Panc1 (cell line): ENCODE measurements around the gene FAM221B. TPM values are rescaled to one million over a fixed set of nuclear protein-coding genes. Genes with fewer than 3 reads are reported as not detected.

Experiments used
- ATAC-seq: fragments of 200-7000 bp; cut with Tn5 transposase; 2 replicates; pipeline ENCODE4 v1.9.1; 2020; ENCODE audit warnings: mild to moderate bottlenecking, moderate library complexity
- BruUV-seq: library from RNA; stranded (reverse); fragments of 400-500 nt; replicated peaks from 2 replicates; lab custom pipeline; 2021; lab: Mats Ljungman, UMichigan
- CTCF ChIA-PET: fragments of 300-600 bp; sonication (Branson Sonifier 250); formaldehyde crosslinking; loops from one replicate; lab custom pipeline; 2022; ENCODE audit warnings: antibody characterized with exemption; lab: Charles Lee
- POLR2A ChIA-PET: fragments of 300-600 bp; sonication (Branson Sonifier 250); formaldehyde crosslinking; loops from one replicate; lab custom pipeline; 2022; ENCODE audit warnings: antibody characterized with exemption; lab: Charles Lee
- DNase-seq: peaks from one replicate; pipeline ENCODE4 v3.0.0-alpha.2; 2010; ENCODE audit warnings: low read depth, low spot score
- H3K27ac ChIP-seq: 2 replicates; pipeline ENCODE4 v1.5.1; 2011; ENCODE audit warnings: mild to moderate bottlenecking, low read length, inconsistent platforms
- H3K27me3 ChIP-seq: fragments of 200-500 bp; sonication (Bioruptor generic); 2 replicates; pipeline ENCODE4 v1.6.0; 2014; ENCODE audit warnings: low read length, inconsistent platforms; ENCODE audit not compliant: control insufficient read depth, insufficient read depth
- H3K36me3 ChIP-seq: fragments of 200-500 bp; sonication (Bioruptor generic); 2 replicates; pipeline ENCODE4 v1.5.1; 2014; ENCODE audit warnings: inconsistent platforms, mild to moderate bottlenecking, low read length, moderate library complexity; ENCODE audit not compliant: control insufficient read depth, insufficient read depth
- H3K4me1 ChIP-seq: 2 replicates; pipeline ENCODE4 v1.5.1; 2011; ENCODE audit warnings: inconsistent platforms, mild to moderate bottlenecking, low read length, moderate library complexity; ENCODE audit not compliant: control insufficient read depth, insufficient read depth
- H3K4me3 ChIP-seq, 2 experiments: 2 replicates each; pipeline ENCODE4 v1.5.1; 2011 to 2012; ENCODE audit warnings: low read depth in 2 of 2, low read length in 2 of 2, mild to moderate bottlenecking in 2 of 2, inconsistent platforms in 1 of 2, moderate library complexity in 1 of 2
- H3K9me3 ChIP-seq: fragments of 200-500 bp; sonication (Bioruptor generic); 2 replicates; pipeline ENCODE4 v1.5.1; 2014; ENCODE audit warnings: low read depth, mild to moderate bottlenecking, inconsistent platforms, low read length, moderate library complexity; ENCODE audit not compliant: control insufficient read depth, insufficient read depth
- CTCF ChIP-seq: fragments of 450-650 bp; IDR thresholded peaks from 2 replicates; pipeline ENCODE4 v1.5.1; 2017; ENCODE audit warnings: mild to moderate bottlenecking
- POLR2AphosphoS5 ChIP-seq: IDR thresholded peaks from 2 replicates; pipeline ENCODE4 v1.6.1; 2012; ENCODE audit warnings: mild to moderate bottlenecking, low read depth, low read length, moderate library complexity
- REST ChIP-seq, 2 experiments: IDR thresholded peaks; 2 replicates each; pipeline ENCODE4 v1.6.1; 2011 to 2012; ENCODE audit warnings: low read depth in 2 of 2, control low read depth in 1 of 2, low read length in 1 of 2, mild to moderate bottlenecking in 1 of 2, moderate library complexity in 1 of 2; ENCODE audit not compliant: insufficient read depth in 1 of 2
- SIN3A ChIP-seq: IDR thresholded peaks from 2 replicates; pipeline ENCODE4 v1.6.1; 2012; ENCODE audit warnings: low read depth, mild to moderate bottlenecking, low read length, moderate library complexity, borderline replicate concordance; ENCODE audit not compliant: insufficient read depth
- TCF7L2 ChIP-seq: IDR thresholded peaks from 2 replicates; pipeline ENCODE4 v1.6.1; 2011; ENCODE audit warnings: mild to moderate bottlenecking, low read depth, low read length, inconsistent platforms
- in situ Hi-C: cut with HindIII; loops from 2 replicates; pipeline ENCODE4 v1.10.0; 2016; ENCODE audit warnings: low sequenced_read_pairs, low pct_unique_long_range_greater_than_20kb
- intact Hi-C: fragments of 100-400 bp; cut with micrococcal nuclease; formaldehyde crosslinking; loops from one replicate; pipeline ENCODE4 v1.10.0; 2022; ENCODE audit not compliant: unreplicated experiment
- total RNA-seq: library from RNA; stranded (reverse); gene quantifications from one replicate; pipeline ENCODE4 v1.2.1, GENCODE V29; 2021; ENCODE audit not compliant: unreplicated experiment

Gene FAM221B
- total RNA-seq, 1 experiment from 2014 or later, result not detected

GRCh38 chr9:35856882-35857281 is 28.4 kb upstream of the FAM221B start:
- ChIA-PET POLR2A (no interaction called here), CTCF (interaction anchor here (1.4 kb wide), 1 partner anchor 25 kb away, joined by 3 read pairs; no protein-coding TSS in a partner anchor)
- no peak for TF ChIP-seq POLR2AphosphoS5
- no peak for TF ChIP-seq CTCF
- no peak for TF ChIP-seq REST (IDR thresholded peaks at IDR 0.05; ENCODE audit: insufficient read depth in 1 of 2, low read depth in 2 of 2, low read length in 1 of 2)
- TF ChIP-seq SIN3A, result no peak
- no peak for TF ChIP-seq TCF7L2
- no peak for ATAC-seq
- in situ Hi-C loops, result no loop called here
- intact Hi-C loops, result no loop called here
- Histone ChIP-seq H3K27ac (no peak overlapping the region), H3K9me3 (no peaks in the 10 kb centered on the region), H3K36me3 (no peaks in the 10 kb centered on the region), H3K27me3 (peaks cover 6% of the 10 kb centered on the region; the same call in 1 of the 2 replicates), H3K4me1 (no peaks in the 10 kb centered on the region), H3K4me3 (no peak overlapping the region)
- no peak for DNase-seq
- BruUV-seq, result no TSS peak

- H3K4me3 ChIP-seq, result no peak overlapping the region
- H3K4me1 ChIP-seq, result no peaks in the 10 kb centered on the region
- H3K36me3 ChIP-seq, result no peaks in the 10 kb centered on the region
- in situ Hi-C loops (no loop called here), intact Hi-C loops (no loop called here)
- peaks cover 9% of the 10 kb centered on the region; the same call in 1 of the 2 replicates for H3K27me3 ChIP-seq
- no peak for DNase-seq
- H3K27ac ChIP-seq, result no peak overlapping the region
- TF ChIP-seq REST (IDR thresholded peaks at IDR 0.05; ENCODE audit: insufficient read depth in 1 of 2, low read depth in 2 of 2, low read length in 1 of 2) (no peak), CTCF (no peak), POLR2AphosphoS5 (no peak), TCF7L2 (no peak), SIN3A (no peak)
- ChIA-PET POLR2A (no interaction called here), CTCF (no interaction called here)
- H3K9me3 ChIP-seq, result no peaks in the 10 kb centered on the region
- no TSS peak for BruUV-seq
- ATAC-seq, result no peak
Measured at GRCh38 chr9:35856206-35856605, 27.7 kb upstream of the FAM221B start.
